AG04450 (cell line): ENCODE data around the gene MEST. TPM values are rescaled to one million over a fixed set of nuclear protein-coding genes. Genes with fewer than 3 reads are reported as not detected.

Experiments
- CTCF ChIA-PET: fragments of 300-600, 350-600 bp; formaldehyde crosslinking; extraction: SDS; loops from one replicate; lab custom pipeline; 2022; ENCODE audit warnings: antibody characterized with exemption, inconsistent platforms; lab: Charles Lee
- POLR2A ChIA-PET: fragments of 350-600 bp; formaldehyde crosslinking; extraction: SDS; loops from one replicate; lab custom pipeline; 2021; ENCODE audit warnings: antibody characterized with exemption, inconsistent platforms; lab: Yijun Ruan, JAX
- DNase-seq: peaks from one replicate; pipeline ENCODE4 v3.0.0-alpha.2; 2011; ENCODE audit warnings: low read depth, low spot score
- H3K27ac ChIP-seq: one replicate; pipeline ENCODE4 v1.5.1; 2012; ENCODE audit warnings: low read depth, low read length, control low read depth
- H3K27me3 ChIP-seq: one replicate; pipeline ENCODE4 v1.6.0; 2012; ENCODE audit warnings: low read length; ENCODE audit not compliant: control insufficient read depth, insufficient read depth
- H3K4me3 ChIP-seq: 2 replicates; pipeline ENCODE4 v1.5.1; 2011; ENCODE audit warnings: mild to moderate bottlenecking, low read depth, low read length, control low read depth
- H3K9me3 ChIP-seq: 2 replicates; pipeline ENCODE4 v1.5.1; 2012; ENCODE audit warnings: low read length; ENCODE audit not compliant: control insufficient read depth, insufficient read depth
- polyA plus RNA-seq: library from polyadenylated mRNA; depleted of rRNA; stranded (reverse); fragments of >200 nt; gene quantifications from 2 replicates; pipeline ENCODE4 v1.2.3, GENCODE V29; 2011
- TF ChIP-seq, protein P1 (sequence below): IDR thresholded peaks from 2 replicates; pipeline ENCODE4 v1.5.1; 2011; ENCODE audit warnings: low read depth, low read length, control low read depth, inconsistent platforms

Gene MEST
- polyA plus RNA-seq, 1 experiment = 293 TPM

DNA sequence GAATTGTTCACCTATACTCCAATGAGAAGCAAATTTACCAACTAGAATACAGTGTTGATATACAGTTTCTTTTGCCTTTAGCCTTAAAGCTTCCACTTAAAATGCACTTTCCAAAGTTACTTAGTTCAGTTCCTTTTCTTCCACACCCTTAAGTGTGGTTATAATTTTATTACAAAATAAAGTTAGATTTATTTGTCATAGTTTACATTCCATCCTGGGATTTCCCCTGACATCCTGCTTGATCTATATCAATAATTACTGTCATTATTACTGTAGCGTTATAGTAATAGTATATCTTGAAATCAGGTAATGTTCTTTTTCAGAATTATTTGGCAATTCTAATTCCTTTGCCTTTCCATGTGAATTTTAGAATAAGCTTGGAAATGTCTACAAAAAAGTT lies 23.3 kb upstream of the MEST start:
- H3K27ac ChIP-seq = no peak overlapping the region
- no peaks in the 10 kb centered on the region for H3K9me3 ChIP-seq
- peaks cover 6% of the 10 kb centered on the region for H3K27me3 ChIP-seq
- H3K4me3 ChIP-seq = no peak overlapping the region
- POLR2A ChIA-PET = no interaction called here
- CTCF ChIA-PET = no interaction called here
- TF ChIP-seq, protein P1, sequence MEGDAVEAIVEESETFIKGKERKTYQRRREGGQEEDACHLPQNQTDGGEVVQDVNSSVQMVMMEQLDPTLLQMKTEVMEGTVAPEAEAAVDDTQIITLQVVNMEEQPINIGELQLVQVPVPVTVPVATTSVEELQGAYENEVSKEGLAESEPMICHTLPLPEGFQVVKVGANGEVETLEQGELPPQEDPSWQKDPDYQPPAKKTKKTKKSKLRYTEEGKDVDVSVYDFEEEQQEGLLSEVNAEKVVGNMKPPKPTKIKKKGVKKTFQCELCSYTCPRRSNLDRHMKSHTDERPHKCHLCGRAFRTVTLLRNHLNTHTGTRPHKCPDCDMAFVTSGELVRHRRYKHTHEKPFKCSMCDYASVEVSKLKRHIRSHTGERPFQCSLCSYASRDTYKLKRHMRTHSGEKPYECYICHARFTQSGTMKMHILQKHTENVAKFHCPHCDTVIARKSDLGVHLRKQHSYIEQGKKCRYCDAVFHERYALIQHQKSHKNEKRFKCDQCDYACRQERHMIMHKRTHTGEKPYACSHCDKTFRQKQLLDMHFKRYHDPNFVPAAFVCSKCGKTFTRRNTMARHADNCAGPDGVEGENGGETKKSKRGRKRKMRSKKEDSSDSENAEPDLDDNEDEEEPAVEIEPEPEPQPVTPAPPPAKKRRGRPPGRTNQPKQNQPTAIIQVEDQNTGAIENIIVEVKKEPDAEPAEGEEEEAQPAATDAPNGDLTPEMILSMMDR = no peak
- no peak for DNase-seq

DNA sequence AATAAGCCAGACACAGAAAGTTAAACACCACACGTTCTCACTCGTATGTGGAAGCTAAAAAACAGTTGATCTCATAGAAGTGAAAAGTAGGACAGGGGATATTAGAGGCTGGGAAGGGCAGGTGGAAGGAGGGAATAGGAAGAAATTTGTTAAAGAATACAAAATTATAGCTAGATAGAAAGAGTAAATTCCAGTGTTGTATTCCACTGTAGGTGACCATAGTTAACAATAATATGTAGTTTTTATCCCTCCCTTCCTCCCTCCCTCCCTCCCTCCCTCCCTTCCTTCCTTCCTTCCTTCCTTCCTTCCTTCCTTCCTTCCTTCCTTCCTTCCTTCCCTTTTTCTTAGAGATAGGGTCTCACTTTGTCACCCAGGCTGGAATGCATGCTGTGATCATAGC lies 19.9 kb upstream of the MEST start:
- Histone ChIP-seq H3K4me3 (no peak overlapping the region), H3K27me3 (peaks cover 6% of the 10 kb centered on the region), H3K9me3 (no peaks in the 10 kb centered on the region), H3K27ac (no peak overlapping the region)
- POLR2A ChIA-PET = no interaction called here
- TF ChIP-seq, protein P1 = no peak
- no peak for DNase-seq
- CTCF ChIA-PET = interaction anchor here (0.6 to 0.8 kb wide), 3 partner anchors 15 to 400 kb away, joined by 3 read pairs; no protein-coding TSS in a partner anchor

DNA sequence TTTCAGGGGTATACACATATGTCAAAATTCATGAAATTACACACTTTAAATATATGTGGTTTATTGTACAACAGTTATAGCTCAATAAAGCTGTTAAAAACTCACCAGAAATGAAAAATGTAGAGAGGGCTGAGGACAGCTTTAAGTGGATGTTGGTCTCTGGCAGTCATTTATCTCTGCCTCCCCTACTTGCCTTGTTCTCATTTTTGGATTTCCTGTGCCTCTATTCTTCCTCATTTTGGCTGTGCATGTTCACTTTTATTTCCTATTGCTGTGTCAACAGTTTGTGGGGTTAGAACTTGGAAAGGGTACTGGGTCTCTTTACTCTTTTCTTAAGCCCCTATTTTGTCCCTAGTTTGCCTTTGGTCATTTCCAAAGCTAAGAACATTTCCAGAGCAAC lies 18.6 kb upstream of the MEST start:
- no peak overlapping the region for H3K4me3 ChIP-seq
- CTCF ChIA-PET = no interaction called here
- peaks cover 3% of the 10 kb centered on the region for H3K27me3 ChIP-seq
- no peak for DNase-seq
- H3K27ac ChIP-seq = no peak overlapping the region
- no peaks in the 10 kb centered on the region for H3K9me3 ChIP-seq
- POLR2A ChIA-PET = no interaction called here
- TF ChIP-seq, protein P1 = no peak

DNA sequence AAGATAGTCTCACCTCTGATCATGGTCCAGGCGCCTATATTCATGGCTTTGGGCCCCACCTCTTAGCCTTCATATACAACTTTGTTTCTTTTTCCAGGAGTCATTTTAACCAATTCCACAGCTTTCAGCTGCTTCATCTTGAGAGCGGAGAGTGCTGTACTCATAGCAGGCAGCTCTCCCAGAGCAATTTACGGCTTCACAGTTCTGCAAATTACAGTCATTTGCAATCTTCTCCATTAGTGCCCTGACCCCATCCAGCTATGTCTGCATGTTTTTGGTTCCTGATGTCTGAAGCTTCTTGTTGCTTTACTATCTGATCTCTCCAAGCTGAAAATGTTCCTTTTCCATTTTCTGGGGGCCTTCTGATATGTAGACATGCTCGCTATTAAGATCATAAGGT lies 18.0 kb upstream of the MEST start:
- DNase-seq = no peak
- Histone ChIP-seq H3K4me3 (no peak overlapping the region), H3K9me3 (no peaks in the 10 kb centered on the region), H3K27ac (no peak overlapping the region), H3K27me3 (peaks cover 3% of the 10 kb centered on the region)
- POLR2A ChIA-PET = no interaction called here
- CTCF ChIA-PET = no interaction called here
- TF ChIP-seq, protein P1 = no peak

DNA sequence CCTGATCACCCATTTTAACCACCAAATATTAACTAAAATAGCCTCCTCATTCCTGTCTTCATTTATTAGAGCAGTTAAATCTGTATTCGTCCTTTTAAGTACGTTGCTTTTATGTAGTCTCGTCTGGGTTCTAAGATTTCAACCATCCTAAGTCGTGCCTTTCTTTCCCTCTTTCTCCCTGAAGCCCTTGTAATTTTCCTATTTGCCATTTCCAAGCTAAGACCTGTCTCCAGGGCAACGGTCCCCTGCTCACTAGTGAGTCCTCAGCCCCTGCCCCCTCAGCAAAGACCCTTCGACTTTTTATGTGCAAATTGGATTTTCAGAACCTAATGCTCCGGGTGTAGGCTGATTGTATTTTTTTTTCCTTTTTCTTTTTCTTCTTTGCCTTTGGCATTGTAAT lies 16.1 kb upstream of the MEST start:
- H3K9me3 ChIP-seq = no peaks in the 10 kb centered on the region

More for the DNA sequence above, 16.1 kb upstream of the MEST start:
- DNase-seq = no peak
- TF ChIP-seq, protein P1 = no peak
- Histone ChIP-seq H3K27ac (no peak overlapping the region), H3K4me3 (no peak overlapping the region), H3K27me3 (no peaks in the 10 kb centered on the region)
- POLR2A ChIA-PET = interaction anchor here (0.5 kb wide), 1 partner anchor 94 kb away, joined by 3 read pairs; no protein-coding TSS in a partner anchor
- CTCF ChIA-PET = no interaction called here
